GM12878 (cell line): ENCODE results near the gene UQCC5.

ENCODE experiments used
- ASH2L ChIP-seq: fragments of 300-600, 200-600 bp; sonication (generic); IDR thresholded peaks from 2 replicates; pipeline ENCODE4 v1.6.1; 2017; ENCODE audit warnings: low read depth, mild to moderate bottlenecking, borderline replicate concordance
- BCL11A ChIP-seq: IDR thresholded peaks from 2 replicates; pipeline ENCODE4 v1.6.1; 2011; ENCODE audit warnings: low read depth, low read length
- CTCF ChIP-seq, 3 experiments: IDR thresholded peaks in 2 of 3; conservative IDR thresholded peaks in 1 of 3; 2 replicates each; pipeline ENCODE4 v1.5.1; 2011; ENCODE audit warnings: low read depth in 3 of 3, low read length in 3 of 3, mild to moderate bottlenecking in 3 of 3, control low read depth in 2 of 3, moderate library complexity in 2 of 3, inconsistent platforms in 1 of 3, mixed read lengths in 1 of 3; ENCODE audit not compliant: control insufficient read depth in 2 of 3, insufficient read depth in 1 of 3; ENCODE audit errors: extremely low read depth in 1 of 3
- EZH2 ChIP-seq: IDR thresholded peaks from 2 replicates; pipeline ENCODE4 v1.6.1; 2012; ENCODE audit warnings: low read depth, mild to moderate bottlenecking, control low read depth, inconsistent platforms, low read length, borderline replicate concordance; ENCODE audit not compliant: control insufficient read depth
- FOS ChIP-seq: IDR thresholded peaks from 3 replicates; pipeline ENCODE4 v1.6.1; 2011; ENCODE audit warnings: borderline replicate concordance; ENCODE audit not compliant: insufficient read length; ENCODE audit errors: extremely low read depth
- FOXM1 ChIP-seq: IDR thresholded peaks from 2 replicates; pipeline ENCODE4 v1.6.1; 2012; ENCODE audit warnings: low read depth, mild to moderate bottlenecking, inconsistent platforms, low read length, moderate library complexity
- MYC ChIP-seq: IDR thresholded peaks from 2 replicates; pipeline ENCODE4 v1.6.1; 2011; ENCODE audit warnings: mild to moderate bottlenecking, low read length, moderate library complexity, inconsistent platforms; ENCODE audit not compliant: insufficient read depth, insufficient replicate concordance, insufficient read length, severe bottlenecking
- NR2C2 ChIP-seq: IDR thresholded peaks from 2 replicates; pipeline ENCODE4 v1.6.1; 2011; ENCODE audit warnings: borderline replicate concordance, low read depth; ENCODE audit not compliant: control insufficient read depth, insufficient read length
- POLR2AphosphoS5 ChIP-seq: IDR thresholded peaks from 2 replicates; pipeline ENCODE4 v1.6.1; 2011; ENCODE audit warnings: mild to moderate bottlenecking, low read length, inconsistent platforms
- RELB ChIP-seq: fragments of 450-650 bp; IDR thresholded peaks from 2 replicates; pipeline ENCODE4 v1.6.1; 2017; ENCODE audit warnings: low read depth, mild to moderate bottlenecking, moderate library complexity
- SMAD1 ChIP-seq: fragments of 450-650 bp; IDR thresholded peaks from 2 replicates; pipeline ENCODE4 v1.6.1; 2018; ENCODE audit warnings: mild to moderate bottlenecking, low read depth; ENCODE audit not compliant: partially characterized antibody

GRCh38 chr3:52541050-52541449, 4.6 kb downstream of the UQCC5 start:
- TF ChIP-seq EZH2: no peak
- TF ChIP-seq RELB: no peak
- TF ChIP-seq CTCF (IDR thresholded peaks at IDR 0.05 in 2 of 3, conservative IDR thresholded peaks at IDR 0.05 in 1 of 3; ENCODE audit: control insufficient read depth in 2 of 3, extremely low read depth in 1 of 3, insufficient read depth in 1 of 3, low read depth in 3 of 3, low read length in 3 of 3): no peak
- TF ChIP-seq ASH2L: no peak
- no peak for TF ChIP-seq BCL11A
- TF ChIP-seq NR2C2: no peak
- no peak for TF ChIP-seq FOXM1
- no peak for TF ChIP-seq MYC
- no peak for TF ChIP-seq FOS
- no peak for TF ChIP-seq SMAD1
- TF ChIP-seq POLR2AphosphoS5: no peak; the same call in 1 of the 2 replicates
